ENCODE data around the gene SPEG.

DNA sequence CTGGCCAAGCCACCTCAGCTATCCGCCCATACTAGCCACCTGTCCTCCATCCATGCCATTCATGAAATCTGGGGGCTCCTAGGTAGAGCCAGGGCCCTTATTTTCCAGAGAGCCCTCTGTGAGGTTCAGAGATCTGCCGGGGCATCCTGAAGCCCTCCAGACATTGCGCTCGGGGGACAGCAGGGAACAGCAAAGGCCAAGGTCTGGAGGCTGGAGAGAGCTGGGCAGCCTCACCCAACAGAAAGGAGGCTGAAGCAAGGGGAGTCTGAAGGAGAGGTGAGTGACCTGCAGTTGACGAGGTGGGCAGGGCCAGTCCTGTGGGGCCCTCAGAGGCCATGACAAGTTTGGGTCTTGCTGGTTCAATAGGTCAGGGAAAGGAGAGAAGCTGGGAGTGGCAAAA lies 25.0 kb upstream of the SPEG start:
- TF ChIP-seq POLR2AphosphoS5 (IDR thresholded peaks at IDR 0.05) = no peak
- TF ChIP-seq, protein P1, sequence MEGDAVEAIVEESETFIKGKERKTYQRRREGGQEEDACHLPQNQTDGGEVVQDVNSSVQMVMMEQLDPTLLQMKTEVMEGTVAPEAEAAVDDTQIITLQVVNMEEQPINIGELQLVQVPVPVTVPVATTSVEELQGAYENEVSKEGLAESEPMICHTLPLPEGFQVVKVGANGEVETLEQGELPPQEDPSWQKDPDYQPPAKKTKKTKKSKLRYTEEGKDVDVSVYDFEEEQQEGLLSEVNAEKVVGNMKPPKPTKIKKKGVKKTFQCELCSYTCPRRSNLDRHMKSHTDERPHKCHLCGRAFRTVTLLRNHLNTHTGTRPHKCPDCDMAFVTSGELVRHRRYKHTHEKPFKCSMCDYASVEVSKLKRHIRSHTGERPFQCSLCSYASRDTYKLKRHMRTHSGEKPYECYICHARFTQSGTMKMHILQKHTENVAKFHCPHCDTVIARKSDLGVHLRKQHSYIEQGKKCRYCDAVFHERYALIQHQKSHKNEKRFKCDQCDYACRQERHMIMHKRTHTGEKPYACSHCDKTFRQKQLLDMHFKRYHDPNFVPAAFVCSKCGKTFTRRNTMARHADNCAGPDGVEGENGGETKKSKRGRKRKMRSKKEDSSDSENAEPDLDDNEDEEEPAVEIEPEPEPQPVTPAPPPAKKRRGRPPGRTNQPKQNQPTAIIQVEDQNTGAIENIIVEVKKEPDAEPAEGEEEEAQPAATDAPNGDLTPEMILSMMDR (IDR thresholded peaks at IDR 0.05 in 8 of 11, conservative IDR thresholded peaks at IDR 0.05 in 3 of 11) = no peak
